Liver (tissue), 9 donors: ENCODE measurements around the gene CFAP47. TPM values are rescaled to one million over a fixed set of nuclear protein-coding genes. Genes with fewer than 3 reads are reported as not detected.

Experiments
- DNase-seq: peaks from one replicate; pipeline ENCODE4 v3.0.0-alpha.2; 2017; ENCODE audit warnings: low spot score
- H3K27ac ChIP-seq, 2 donors: one replicate each; pipeline ENCODE4 v1.7.0; 2013; ENCODE audit warnings: inconsistent platforms in 2 of 2, low read length in 2 of 2, control low read depth in 1 of 2, low read depth in 1 of 2, mild to moderate bottlenecking in 1 of 2
- H3K27me3 ChIP-seq, 4 donors: one replicate each; pipeline versions ENCODE4 v1.6.1 to v1.7.0; 2013; ENCODE audit warnings: low read length in 3 of 4, inconsistent platforms in 1 of 4, mild to moderate bottlenecking in 1 of 4, moderate library complexity in 1 of 4; ENCODE audit not compliant: control insufficient read depth in 4 of 4, insufficient read depth in 4 of 4
- H3K36me3 ChIP-seq, 4 donors: one replicate each; pipeline versions ENCODE4 v1.6.1 to v1.7.0; 2013; ENCODE audit warnings: low read length in 3 of 4, mild to moderate bottlenecking in 3 of 4, low read depth in 1 of 4, moderate library complexity in 1 of 4; ENCODE audit not compliant: control insufficient read depth in 4 of 4, insufficient read depth in 3 of 4
- H3K4me1 ChIP-seq, 4 donors: one replicate each; pipeline versions ENCODE4 v1.6.1 to v1.7.0; 2013; ENCODE audit warnings: low read length in 3 of 4, mild to moderate bottlenecking in 3 of 4, moderate library complexity in 1 of 4; ENCODE audit not compliant: control insufficient read depth in 4 of 4, insufficient read depth in 4 of 4
- H3K4me3 ChIP-seq, 3 donors: one replicate each; pipeline versions ENCODE4 v1.6.1 to v1.7.0; 2013; ENCODE audit warnings: low read length in 3 of 3, control low read depth in 1 of 3, low read depth in 1 of 3, mild to moderate bottlenecking in 1 of 3
- H3K9ac ChIP-seq, 2 donors: one replicate each; pipeline ENCODE4 v1.7.0; 2013; ENCODE audit warnings: low read length in 2 of 2, mild to moderate bottlenecking in 2 of 2, moderate library complexity in 2 of 2, control low read depth in 1 of 2, low read depth in 1 of 2
- H3K9me3 ChIP-seq, 4 donors: one replicate each; pipeline versions ENCODE4 v1.6.1 to v1.7.0; 2013; ENCODE audit warnings: low read length in 3 of 4; ENCODE audit not compliant: control insufficient read depth in 4 of 4
- ATF3 ChIP-seq: IDR thresholded peaks from 2 replicates; pipeline ENCODE4 v1.6.1; 2016; ENCODE audit warnings: antibody characterized with exemption
- CTCF ChIP-seq: fragments of 150-350 bp; IDR thresholded peaks from 2 replicates; pipeline ENCODE4 v1.5.1; 2017; ENCODE audit warnings: improper control_type of control experiment, low read depth, low read length; ENCODE audit not compliant: missing input control
- EGR1 ChIP-seq, 2 donors: IDR thresholded peaks; 2 replicates each; pipeline ENCODE4 v1.6.1; 2016 to 2018; ENCODE audit warnings: antibody characterized with exemption in 2 of 2, low read depth in 2 of 2
- FOXA1 ChIP-seq: IDR thresholded peaks from 2 replicates; pipeline ENCODE4 v1.6.1; 2016; ENCODE audit warnings: antibody characterized with exemption
- FOXA2 ChIP-seq: IDR thresholded peaks from 2 replicates; pipeline ENCODE4 v1.6.1; 2016; ENCODE audit warnings: antibody characterized with exemption
- GABPA ChIP-seq, 2 donors: IDR thresholded peaks in 1 of 2; conservative IDR thresholded peaks in 1 of 2; 2 replicates each; pipeline ENCODE4 v1.6.1; 2016; ENCODE audit warnings: antibody characterized with exemption in 2 of 2, mild to moderate bottlenecking in 1 of 2, moderate library complexity in 1 of 2
- HNF4A ChIP-seq, 2 donors: conservative IDR thresholded peaks; 2 replicates each; pipeline ENCODE4 v1.6.1; 2016; ENCODE audit warnings: antibody characterized with exemption in 2 of 2, mild to moderate bottlenecking in 2 of 2
- HNF4G ChIP-seq: IDR thresholded peaks from 2 replicates; pipeline ENCODE4 v1.6.1; 2016; ENCODE audit warnings: antibody characterized with exemption
- MAX ChIP-seq: IDR thresholded peaks from 2 replicates; pipeline ENCODE4 v1.6.1; 2016; ENCODE audit warnings: antibody characterized with exemption
- RAD21 ChIP-seq, 2 donors: IDR thresholded peaks; 2 replicates each; pipeline ENCODE4 v1.6.1; 2016; ENCODE audit warnings: antibody characterized with exemption in 2 of 2, mild to moderate bottlenecking in 2 of 2
- REST ChIP-seq: IDR thresholded peaks from 2 replicates; pipeline ENCODE4 v1.6.1; 2016; ENCODE audit warnings: antibody characterized with exemption, mild to moderate bottlenecking
- RXRA ChIP-seq, 2 donors: IDR thresholded peaks; 2 replicates each; pipeline ENCODE4 v1.6.1; 2017 to 2018; ENCODE audit warnings: antibody characterized with exemption in 2 of 2, mild to moderate bottlenecking in 1 of 2
- SP1 ChIP-seq: IDR thresholded peaks from 2 replicates; pipeline ENCODE4 v1.6.1; 2018; ENCODE audit warnings: antibody characterized with exemption, mild to moderate bottlenecking
- TAF1 ChIP-seq: conservative IDR thresholded peaks from 2 replicates; pipeline ENCODE4 v1.6.1; 2016; ENCODE audit warnings: antibody characterized with exemption, mild to moderate bottlenecking
- YY1 ChIP-seq: IDR thresholded peaks from 2 replicates; pipeline ENCODE4 v1.6.1; 2016; ENCODE audit warnings: antibody characterized with exemption, mild to moderate bottlenecking
- ZBTB33 ChIP-seq: IDR thresholded peaks from 2 replicates; pipeline ENCODE4 v1.6.1; 2016; ENCODE audit warnings: antibody characterized with exemption
- WGBS: extraction: QIAGEN DNeasy Blood & Tissue Kit; methylation state at CpG from one replicate; pipeline ENCODE4 v1.1.7; 2013; 5-methylcytosine and 5-hydroxymethylcytosine counted together
- polyA plus RNA-seq, 2 donors: library from polyadenylated mRNA; stranded (reverse) in 1 of 2; unstranded in 1 of 2; fragments of 200-250 nt in 1 of 2; fragments of >200 nt in 1 of 2; fragmentation: Nextera tagmentation in 1 of 2; extraction: Ambion mirVana in 1 of 2; gene quantifications; one replicate each; pipeline versions ENCODE4 v1.2.1 to v1.2.3, GENCODE V29; 2013 to 2015
- total RNA-seq, 2 donors: library from RNA; depleted of rRNA; stranded (reverse); fragments of >200 nt; gene quantifications; one replicate each; pipeline ENCODE4 v1.2.3, GENCODE V29; 2014
- donor health status: healthy.
- donor health status: healthy.
- donor health status: healthy.
- donor health status: healthy.
- donor health status: healthy.

Gene CFAP47
- total and polyA plus RNA-seq, 4 donors, result under 0.01 to 0.03 (median 0.01) TPM; not detected in 1

- TF ChIP-seq REST (no peak), ATF3 (no peak), HNF4A (conservative IDR thresholded peaks at IDR 0.05) (no peak), HNF4G (no peak), FOXA1 (no peak), SP1 (no peak), RXRA (IDR thresholded peaks at IDR 0.05) (no peak)
Measured at GRCh38 chrX:36401774-36402173, 482.2 kb downstream of the CFAP47 start (continued).

GRCh38 chrX:36407836-36408235 lies 488.3 kb downstream of the CFAP47 start:
- Histone ChIP-seq H3K36me3 (no peaks in the 10 kb centered on the region), H3K27ac (no peak overlapping the region), H3K4me1 (no peaks in the 10 kb centered on the region), H3K27me3 (no peaks in the 10 kb centered on the region), H3K9ac (no peak overlapping the region), H3K4me3 (no peak overlapping the region), H3K9me3 (no peaks in the 10 kb centered on the region)
- DNase-seq, result no peak
- WGBS, result 75% methylated on average over 8 of the region's 8 CpGs
- no peak for TF ChIP-seq GABPA (IDR thresholded peaks at IDR 0.05 in 1 of 2, conservative IDR thresholded peaks at IDR 0.05 in 1 of 2)
- no peak for TF ChIP-seq SP1
- no peak for TF ChIP-seq MAX
- no peak for TF ChIP-seq RXRA (IDR thresholded peaks at IDR 0.05)
- no peak for TF ChIP-seq CTCF
- no peak for TF ChIP-seq HNF4A (conservative IDR thresholded peaks at IDR 0.05)
- no peak for TF ChIP-seq YY1
- no peak for TF ChIP-seq RAD21 (IDR thresholded peaks at IDR 0.05)
- TF ChIP-seq TAF1, result no peak

GRCh38 chrX:36414056-36414455 lies 494.5 kb downstream of the CFAP47 start:
- no peak overlapping the region for H3K4me3 ChIP-seq
- WGBS, result 89% methylated on average over 2 of the region's 2 CpGs
- no peaks in the 10 kb centered on the region for H3K9me3 ChIP-seq
- TF ChIP-seq GABPA (IDR thresholded peaks at IDR 0.05 in 1 of 2, conservative IDR thresholded peaks at IDR 0.05 in 1 of 2) (no peak), FOXA1 (no peak), HNF4A (conservative IDR thresholded peaks at IDR 0.05) (no peak), FOXA2 (no peak), EGR1 (IDR thresholded peaks at IDR 0.05; ENCODE audit: low read depth in 2 of 2) (no peak), REST (no peak), YY1 (no peak), ZBTB33 (no peak), RAD21 (IDR thresholded peaks at IDR 0.05) (no peak), SP1 (no peak), HNF4G (no peak)
- H3K27ac ChIP-seq, result no peak overlapping the region
- DNase-seq, result no peak
- no peaks in the 10 kb centered on the region for H3K4me1 ChIP-seq
- H3K27me3 ChIP-seq, result no peaks in the 10 kb centered on the region
- no peak overlapping the region for H3K9ac ChIP-seq
- no peaks in the 10 kb centered on the region for H3K36me3 ChIP-seq
